Measurements from ENCODE around the gene SRGAP3.

Gene SRGAP3

DNA sequence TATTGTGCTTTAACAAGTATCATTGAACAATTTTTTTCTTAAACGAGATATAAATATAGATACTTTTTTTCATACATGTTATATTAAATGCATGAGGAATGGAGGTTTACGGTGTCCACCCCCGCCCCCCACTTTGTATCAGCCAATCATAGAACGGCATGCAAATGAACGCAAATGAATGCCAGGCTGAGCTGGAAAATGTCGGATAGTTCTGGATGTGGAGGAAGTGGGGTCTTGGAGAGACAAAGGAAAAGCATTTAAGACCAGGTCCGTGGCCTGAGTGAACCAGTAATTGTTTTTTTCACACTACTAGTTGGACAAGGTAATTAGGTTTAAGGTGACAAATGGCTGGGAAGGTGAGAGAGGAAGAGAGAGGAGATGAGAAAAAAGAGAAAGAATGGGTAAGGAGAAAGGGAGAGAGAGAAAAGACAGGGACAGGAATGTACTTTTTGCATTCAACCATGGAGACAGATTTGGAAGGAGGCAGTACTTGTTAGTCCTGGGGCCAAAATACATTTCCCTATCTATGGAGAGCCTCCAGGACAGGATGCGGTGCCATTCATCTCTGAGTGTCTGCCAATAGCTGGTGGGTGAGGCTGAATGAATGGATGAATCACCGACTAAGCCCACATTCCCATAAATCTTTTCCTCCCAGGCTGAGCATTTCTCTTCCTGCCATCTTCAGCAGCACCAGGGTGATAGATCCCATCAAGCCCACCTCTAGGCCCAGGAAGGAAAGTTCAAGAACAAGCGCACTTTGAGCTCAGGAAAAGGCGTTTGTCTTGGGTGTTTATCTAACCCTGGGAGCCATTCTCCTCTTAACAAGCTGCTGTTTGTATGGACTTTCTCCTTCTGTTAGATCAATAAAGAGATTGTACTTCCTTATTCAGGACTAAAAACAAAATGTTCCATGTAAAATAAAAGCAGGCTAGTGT lies 284.7 kb downstream of the SRGAP3 start:
- no peak for DNase-seq (ENCODE audit: low spot score)

DNA sequence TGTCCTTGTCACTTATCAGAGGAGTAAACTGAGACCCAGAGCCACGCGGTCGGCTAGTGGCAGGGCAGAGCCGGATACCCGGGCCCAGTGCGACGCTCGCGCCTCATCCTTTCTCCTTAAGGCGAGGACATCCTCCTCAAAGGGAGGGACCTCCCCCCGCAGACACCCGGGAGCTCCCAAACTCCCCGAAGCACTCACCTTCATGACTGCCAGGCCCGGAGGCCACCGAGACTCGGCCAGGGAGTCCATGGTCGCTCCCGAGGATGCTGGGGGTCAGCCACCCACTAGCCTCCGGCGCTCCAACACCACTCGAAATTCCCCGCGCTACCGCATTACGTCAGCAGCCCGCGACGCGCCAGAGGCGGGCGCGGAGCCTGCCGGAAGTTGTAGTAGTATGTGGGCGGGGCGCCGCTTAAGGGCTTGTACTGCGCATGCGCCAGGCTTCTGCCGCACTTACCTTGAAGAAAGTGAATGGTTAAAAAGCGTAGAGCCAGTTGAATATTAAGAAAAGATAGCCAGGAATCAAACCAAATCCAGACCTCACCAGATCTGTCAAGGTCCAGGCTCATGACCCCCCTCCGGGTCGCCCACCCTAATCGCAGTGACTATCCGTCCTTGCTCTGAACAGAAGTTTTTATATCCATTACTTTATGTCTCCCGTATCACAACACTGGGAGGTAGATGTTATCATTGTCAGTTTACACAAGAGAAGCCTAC lies 286.2 kb downstream of the SRGAP3 start, which contains the start of gene RAD18:
Gene RAD18, minus strand, starts transcription at position 336 of the 717 bp plus-strand sequence. Its CDS starts 87 bp downstream, at position 249.
- DNase-seq (ENCODE audit: low spot score), result peak; percentile 89

DNA sequence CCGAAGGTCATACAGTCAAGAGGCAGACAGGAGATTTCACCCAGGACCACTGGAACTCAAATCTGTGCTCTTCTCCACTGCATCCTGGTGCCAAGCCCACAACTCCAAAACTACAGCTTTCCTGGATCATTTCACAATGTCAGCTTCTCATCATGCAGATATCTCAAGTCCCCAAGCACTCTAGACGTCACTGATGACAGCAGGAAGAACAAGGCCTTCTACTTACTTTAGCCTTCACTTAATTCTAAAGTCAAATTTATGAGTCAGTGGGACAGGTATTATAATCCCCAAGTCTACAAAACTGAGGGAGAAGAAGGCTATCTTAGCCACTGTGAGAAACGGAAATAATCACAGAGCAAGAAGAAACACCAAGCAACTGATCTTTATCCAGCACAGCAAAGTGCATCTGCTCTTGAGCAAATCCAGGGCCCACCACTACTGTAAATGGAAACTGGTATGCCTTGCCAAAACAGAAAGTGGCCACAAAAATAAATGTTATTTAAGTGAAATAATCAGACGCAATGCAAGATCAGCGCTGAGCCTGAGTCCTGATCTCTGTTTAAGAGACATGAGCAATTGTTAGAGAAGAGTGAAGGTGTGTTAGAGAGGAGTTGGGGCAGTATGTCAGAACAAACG lies 287.1 kb downstream of the SRGAP3 start:
- DNase-seq (ENCODE audit: low spot score), result no peak

DNA sequence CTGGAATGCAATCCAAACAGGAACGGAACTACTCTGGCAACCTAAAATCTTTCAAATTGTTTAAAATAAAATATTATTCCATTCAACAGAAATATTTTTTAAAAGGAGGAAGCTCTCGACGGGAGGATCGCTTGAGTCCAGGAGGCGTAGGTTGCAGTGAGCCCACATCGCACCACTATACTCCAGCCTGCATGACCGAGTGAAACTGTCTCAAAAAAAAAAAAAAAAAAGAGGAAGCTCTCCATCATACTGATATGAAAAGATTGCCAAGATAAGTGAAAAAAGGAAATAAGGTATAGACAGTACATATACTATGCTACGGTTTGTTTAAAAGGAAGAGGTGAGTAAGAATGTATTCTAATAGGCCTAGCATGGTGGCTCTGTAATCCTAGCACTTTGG lies 289.8 kb downstream of the SRGAP3 start:
- DNase-seq (ENCODE audit: low spot score), result no peak

DNA sequence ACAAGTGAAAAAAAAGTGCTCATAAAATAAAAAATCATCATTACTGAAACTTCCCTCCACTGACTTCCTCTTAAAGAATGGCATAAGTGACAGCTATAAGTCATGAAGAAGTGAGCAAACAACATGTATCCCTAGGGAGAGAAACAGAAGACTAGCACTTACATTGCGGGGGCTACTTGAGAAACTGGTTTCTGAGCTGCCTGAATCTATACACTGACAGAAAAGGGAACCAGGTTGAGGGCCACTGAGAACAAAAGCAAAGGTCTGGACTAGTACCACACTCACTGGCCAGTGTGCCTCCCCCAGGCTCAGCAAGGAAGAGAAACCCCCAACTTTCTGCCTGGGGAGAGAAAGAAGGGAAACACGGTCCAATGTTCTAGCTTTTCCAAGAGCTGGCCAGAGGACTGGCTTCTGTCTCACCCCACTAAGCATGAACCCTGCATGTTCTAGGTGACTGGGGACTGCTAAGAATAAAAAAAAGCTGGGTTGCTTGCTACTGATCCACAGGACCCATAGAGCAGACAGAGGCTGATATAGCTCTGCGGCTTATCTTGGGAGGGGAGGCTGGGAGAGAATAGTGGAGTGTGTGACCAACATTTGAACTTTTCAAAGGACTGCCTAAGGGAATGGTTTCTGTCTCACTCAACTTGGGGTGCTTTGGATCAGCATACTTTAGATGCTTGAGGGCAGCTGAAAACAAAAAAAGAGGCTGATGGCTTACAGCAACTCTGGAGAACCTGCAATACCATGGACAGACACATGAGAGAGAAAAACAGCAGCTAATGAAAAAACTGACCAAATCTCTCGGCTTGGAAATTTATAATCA lies 294.3 kb downstream of the SRGAP3 start:
- no peak for DNase-seq (ENCODE audit: low spot score)

DNA sequence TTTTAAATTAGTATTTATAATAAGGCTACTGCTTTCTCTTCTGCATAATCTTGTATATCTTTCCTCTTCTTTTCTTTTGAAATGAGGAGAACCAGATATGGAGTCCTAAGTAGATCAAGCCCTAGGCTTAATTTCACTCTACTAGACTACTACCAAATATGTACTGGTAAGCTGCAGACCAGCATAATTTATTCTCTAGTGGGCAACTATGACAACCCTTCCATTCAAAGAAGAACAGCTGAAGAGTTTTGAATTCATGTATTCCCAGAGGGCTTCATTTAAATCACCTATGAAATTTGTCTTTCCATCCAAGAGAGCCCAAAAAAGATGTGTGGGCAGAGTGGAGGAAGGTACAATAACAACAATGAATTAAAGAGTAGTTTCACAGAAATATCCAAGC lies 296.1 kb downstream of the SRGAP3 start:
- no peak for DNase-seq (ENCODE audit: low spot score)

DNA sequence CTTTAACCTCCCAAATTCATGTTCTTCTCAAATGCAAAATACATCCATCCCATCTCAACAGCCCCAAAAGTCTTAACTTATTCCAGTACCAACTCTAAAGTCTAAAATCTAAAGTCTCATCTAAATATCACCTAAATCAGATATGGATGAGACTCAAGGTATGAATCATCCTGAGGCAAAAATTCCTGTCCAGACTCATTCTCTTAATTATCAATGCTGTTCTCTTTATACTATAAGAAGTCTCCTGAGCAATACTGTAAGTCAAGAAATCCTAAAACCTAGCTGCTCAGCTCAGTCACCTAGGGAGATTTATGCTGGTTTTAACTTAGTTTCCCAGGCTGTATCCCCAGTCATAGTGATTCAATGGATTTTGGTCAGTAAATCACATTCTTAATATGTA lies 297.3 kb downstream of the SRGAP3 start:
- DNase-seq (ENCODE audit: low spot score), result no peak

DNA sequence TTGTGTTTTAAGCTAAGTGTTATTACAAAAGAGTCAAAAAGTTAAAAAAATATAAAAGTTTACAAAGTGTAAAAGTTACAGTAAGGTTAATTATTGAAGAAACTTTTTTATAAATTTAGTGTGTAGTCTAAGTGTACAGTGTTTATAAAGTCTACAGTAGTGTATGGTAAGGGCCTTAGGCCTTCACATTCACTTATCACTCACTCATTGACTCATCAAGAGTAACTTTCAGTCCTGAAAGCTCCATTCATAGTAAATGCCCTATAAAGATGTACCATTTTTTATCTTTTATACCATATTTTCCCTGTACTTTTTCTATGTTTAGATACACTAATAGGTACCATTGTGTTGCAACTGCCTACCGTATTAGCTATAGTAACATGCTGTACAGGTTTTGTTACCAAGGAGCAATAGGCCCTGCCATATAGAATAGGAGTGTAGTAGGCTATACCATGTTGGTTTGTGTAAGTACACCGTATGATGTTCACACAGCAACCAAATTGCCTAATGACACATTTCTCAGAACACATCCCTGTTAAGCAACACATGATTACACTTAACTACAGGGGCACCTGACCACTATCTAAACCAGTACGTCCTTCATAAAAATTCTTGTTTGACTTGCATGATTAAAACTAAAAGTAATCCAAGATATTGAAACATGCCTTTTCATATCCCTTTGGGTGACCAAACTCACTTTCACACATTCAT lies 303.4 kb downstream of the SRGAP3 start:
- no peak for DNase-seq (ENCODE audit: low spot score)

DNA sequence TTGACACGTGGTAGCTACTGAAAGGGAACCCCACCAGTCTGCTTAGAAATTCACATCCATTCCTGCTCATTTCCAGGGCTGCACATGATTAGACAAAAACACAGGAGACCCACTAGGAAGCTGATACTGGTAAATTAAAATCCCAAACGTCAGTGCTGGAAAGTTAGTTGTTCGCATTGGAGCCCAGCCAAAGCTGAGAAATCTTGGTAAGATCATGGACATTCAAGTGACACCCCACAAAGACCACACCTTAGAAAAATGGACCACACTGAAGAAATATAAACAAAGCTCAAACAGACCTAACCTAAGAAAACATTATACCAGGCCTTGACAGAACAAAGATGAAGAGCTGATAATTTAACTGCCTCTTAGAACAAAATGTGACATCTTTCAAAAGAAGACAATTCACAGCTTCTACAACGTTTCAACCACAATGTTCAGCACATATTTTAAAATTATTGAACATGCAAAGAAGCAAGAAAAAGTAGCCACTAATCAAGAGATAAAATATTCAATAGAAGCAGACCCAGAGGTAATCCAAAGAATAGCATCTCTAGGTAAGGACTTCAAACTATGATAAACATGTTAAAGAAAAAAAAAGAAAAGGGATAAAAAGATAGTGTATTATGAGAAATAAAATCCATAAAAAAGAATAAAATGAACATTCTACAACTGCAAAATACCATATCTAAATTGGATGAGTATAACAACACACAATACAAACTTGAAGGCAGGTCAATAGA lies 306.5 kb downstream of the SRGAP3 start:
- no peak for DNase-seq (ENCODE audit: low spot score)

DNA sequence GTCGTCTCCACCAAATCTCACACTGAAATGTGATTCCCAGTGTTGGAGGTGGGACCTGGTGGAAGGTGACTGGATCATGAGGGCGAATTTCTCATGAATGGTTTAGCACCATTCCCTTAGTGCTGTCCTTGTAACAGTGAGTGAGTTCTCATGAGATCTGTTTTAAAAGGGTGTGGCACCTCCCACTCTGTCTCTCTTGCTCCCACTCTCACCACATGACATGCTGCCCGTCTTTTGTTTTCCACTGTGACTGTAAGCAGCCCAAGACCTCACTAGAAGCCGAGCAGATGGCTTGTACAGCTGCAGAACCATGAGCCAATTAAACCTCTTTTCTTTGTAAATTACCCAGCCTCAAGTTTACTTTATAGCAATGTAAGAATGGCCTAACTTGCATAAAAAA lies 307.3 kb downstream of the SRGAP3 start:
- no peak for DNase-seq (ENCODE audit: low spot score)

DNA sequence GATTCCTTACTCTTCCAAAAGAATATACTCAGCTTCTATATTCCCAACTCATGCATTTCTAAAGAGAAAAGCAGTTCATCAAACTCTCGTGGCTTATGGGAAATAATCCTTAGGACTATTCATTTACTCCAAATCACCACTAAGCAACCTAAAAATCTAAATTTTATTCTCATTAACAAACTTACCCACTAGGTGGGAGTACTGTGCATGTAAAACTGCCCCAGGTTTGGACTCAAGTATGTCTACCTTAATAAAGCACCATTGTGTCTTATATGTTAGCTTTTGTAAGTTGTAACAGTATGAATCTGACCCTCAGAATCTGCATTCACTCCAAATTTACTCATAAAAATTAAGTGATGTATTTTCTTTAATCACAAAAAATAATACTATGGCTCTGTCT lies 311.4 kb downstream of the SRGAP3 start:
- no peak for DNase-seq (ENCODE audit: low spot score)

DNA sequence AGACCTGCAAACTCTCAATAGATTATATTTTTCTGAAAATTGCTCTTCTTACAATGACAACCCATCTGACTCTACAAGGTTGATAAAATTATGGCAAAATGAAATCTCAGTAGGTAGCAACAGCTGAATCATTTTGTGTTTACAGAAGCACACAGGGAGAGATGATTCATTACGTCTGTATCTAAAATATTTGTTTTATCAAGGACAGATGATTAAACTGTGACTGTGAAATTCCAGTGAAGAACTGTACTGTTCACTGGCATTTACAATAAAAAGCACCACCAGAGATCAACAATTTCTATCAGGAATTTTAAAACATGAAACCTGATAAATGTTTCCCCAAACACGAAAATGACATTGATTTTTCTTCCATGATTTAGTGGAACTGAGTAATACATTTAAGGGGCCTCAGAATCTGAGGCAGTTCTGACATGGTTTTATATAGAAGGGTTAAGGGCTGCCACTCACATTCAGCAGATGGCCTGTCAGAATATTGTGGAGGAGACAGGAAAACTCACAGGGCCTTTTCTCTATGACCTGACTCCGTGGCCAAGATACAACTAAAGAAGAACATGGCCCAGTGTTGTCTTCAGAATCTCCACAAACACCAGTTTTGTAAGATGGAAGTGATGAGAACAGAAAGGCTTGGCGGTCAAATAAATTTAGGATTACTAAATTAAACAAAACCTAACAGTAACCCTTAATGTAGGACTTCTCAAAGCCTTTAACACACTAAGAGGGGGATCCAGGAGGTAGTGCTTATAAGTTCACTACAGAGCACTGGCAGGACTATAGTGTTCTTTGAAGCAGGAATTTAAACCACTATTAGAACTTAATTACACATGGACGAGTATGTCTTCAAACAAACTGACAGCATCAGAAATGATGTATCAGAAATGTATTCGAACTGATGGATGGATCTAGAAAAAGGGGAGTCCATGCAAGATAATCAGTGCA lies 312.1 kb downstream of the SRGAP3 start:
- DNase-seq (ENCODE audit: low spot score), result no peak

DNA sequence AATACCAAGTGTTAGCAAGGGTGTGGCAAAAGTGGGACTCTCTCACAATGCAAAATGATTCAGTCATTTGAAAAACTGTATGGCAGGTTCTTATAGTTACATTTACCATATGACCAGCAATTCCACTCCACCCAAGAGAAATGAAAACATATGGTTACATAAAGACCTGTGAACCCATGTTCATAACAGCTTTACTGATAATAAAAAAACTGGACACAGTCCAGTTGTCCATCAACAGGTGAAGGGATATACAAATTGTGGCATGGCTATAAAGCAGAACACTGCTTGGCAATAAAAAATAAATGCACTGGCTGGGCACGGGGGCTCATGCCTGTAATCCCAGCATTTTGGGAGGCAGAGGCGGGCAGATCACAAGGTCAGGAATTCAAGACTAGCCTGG lies 316.9 kb downstream of the SRGAP3 start:
- no peak for DNase-seq (ENCODE audit: low spot score)

DNA sequence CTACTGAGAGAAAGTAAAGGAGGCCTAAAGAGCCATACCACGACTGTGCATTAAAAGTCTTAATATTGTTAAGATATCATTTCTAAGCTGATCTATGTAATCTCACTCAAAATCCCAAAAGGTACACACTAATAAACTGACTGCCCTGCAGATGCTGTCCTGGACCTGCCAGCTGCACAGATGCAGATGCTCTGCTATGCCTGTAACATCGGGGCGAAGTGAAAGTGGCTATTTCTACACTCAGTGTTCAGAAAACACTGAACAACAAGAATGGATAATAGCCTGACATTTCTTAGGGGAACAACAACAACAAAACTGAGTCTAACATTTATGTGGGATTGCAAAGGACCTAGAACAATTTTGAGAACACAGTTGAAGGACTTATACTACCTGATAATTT lies 318.1 kb downstream of the SRGAP3 start:
- no peak for DNase-seq (ENCODE audit: low spot score)
